ENCODE measurements around the gene KCNB1. TPM values are rescaled to one million over a fixed set of nuclear protein-coding genes. Genes with fewer than 3 reads are reported as not detected.

Gene KCNB1
- total and polyA plus RNA-seq, 2 of the 4 experiments (the other 2 are of a cell fraction): 0.05 TPM; not detected in 1

DNA sequence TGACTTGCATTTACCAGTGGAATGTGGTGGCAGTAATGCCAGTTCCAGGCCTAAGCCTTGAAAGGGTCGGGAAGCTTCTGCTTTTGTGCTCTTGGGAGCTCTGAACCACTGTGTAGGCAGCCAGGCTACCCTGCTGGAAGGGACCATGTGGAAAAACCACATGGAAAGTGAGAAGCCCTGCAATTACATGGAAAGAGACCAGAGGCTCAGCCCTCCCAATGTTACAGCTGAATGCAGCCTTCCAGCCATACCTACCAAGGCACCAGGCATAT, 14.9 kb upstream of the KCNB1 start:
- WGBS, 2 experiments (ENCODE audit: extremely low coverage in 2 of 2, insufficient read length in 1 of 2): 0% methylated on average over 1 of the region's 1 CpG; no CpG with 5 or more reads in 1 of the 2 experiments
- no TSS peak for BruUV-seq (replicated peaks)
- POLR2A ChIA-PET (ENCODE audit: unreplicated experiment): no interaction called here

More for the DNA sequence above, 14.9 kb upstream of the KCNB1 start:
- H2BK5ac ChIP-seq (ENCODE audit: low read depth, low read length, poor library complexity, severe bottlenecking): no peak overlapping the region
- H3K4me1 ChIP-seq (ENCODE audit: control insufficient read depth, insufficient read depth, low read length): no peaks in the 10 kb centered on the region
- H3K56ac ChIP-seq (ENCODE audit: extremely low read depth, insufficient read depth, low read length): no peak overlapping the region
- no peaks in the 10 kb centered on the region for H3K79me1 ChIP-seq (ENCODE audit: low read depth in 1 of 2, low read length in 2 of 2)
- peaks cover 36% of the 10 kb centered on the region for H3K27me3 ChIP-seq (ENCODE audit: control insufficient read depth, insufficient read depth, low read length)
- no peak overlapping the region for H4K5ac ChIP-seq (ENCODE audit: low read depth, low read length)
- no peak overlapping the region for H2BK120ac ChIP-seq (ENCODE audit: low read depth, low read length)
- H3K4me2 ChIP-seq (ENCODE audit: low read depth, low read length): no peak overlapping the region
- H3K4me3 ChIP-seq (ENCODE audit: insufficient read depth, low read depth, low read length): no peak overlapping the region
- H4K91ac ChIP-seq (ENCODE audit: insufficient read depth, low read depth, low read length): no peak overlapping the region
- H2AFZ ChIP-seq (replicated peaks; ENCODE audit: low read length, poor library complexity): no peak overlapping the region
- no peaks in the 10 kb centered on the region for H3K9me1 ChIP-seq (ENCODE audit: insufficient read depth, low read length)
- no peak overlapping the region for H3K18ac ChIP-seq (ENCODE audit: low read depth, low read length)
- no peak overlapping the region for H3K14ac ChIP-seq (replicated peaks; ENCODE audit: low read depth, low read length)
- intact Hi-C loops (cut with micrococcal nuclease): no loop called here
- H3K4ac ChIP-seq (ENCODE audit: low read depth, low read length): no peak overlapping the region
- H4K8ac ChIP-seq (ENCODE audit: low read depth in 2 of 2, low read length in 2 of 2): no peak overlapping the region
- CTCF ChIA-PET: no interaction called here
- H3K36me3 ChIP-seq (ENCODE audit: control insufficient read depth, insufficient read depth, low read length): no peaks in the 10 kb centered on the region
- H2BK15ac ChIP-seq (ENCODE audit: low read depth, low read length): no peak overlapping the region
- TF ChIP-seq CEBPB (IDR thresholded peaks at IDR 0.05; ENCODE audit: low read depth, low read length) (no peak), SMC3 (IDR thresholded peaks at IDR 0.05; ENCODE audit: low read depth, low read length) (no peak), FOS (IDR thresholded peaks at IDR 0.05; ENCODE audit: low read depth, low read length) (no peak), POLR2A (IDR thresholded peaks at IDR 0.05; ENCODE audit: low read depth, low read length) (no peak), RAD21 (IDR thresholded peaks at IDR 0.05; ENCODE audit: low read length) (no peak)
- no peak overlapping the region for H2AK5ac ChIP-seq (ENCODE audit: low read depth, low read length)
- no peak overlapping the region for H3K9ac ChIP-seq (ENCODE audit: low read depth, low read length)
- dilution Hi-C loops (cut with HindIII; ENCODE audit: low sequenced_read_pairs, unreplicated experiment): no loop called here
- no peak overlapping the region for H3K27ac ChIP-seq (ENCODE audit: insufficient read depth, low read length)
- H3K23ac ChIP-seq (ENCODE audit: low read depth, low read length): no peak overlapping the region
- in situ Hi-C loops (cut with MboI; ENCODE audit: low sequenced_read_pairs): no loop called here
- no peak overlapping the region for H2AK9ac ChIP-seq (replicated peaks; ENCODE audit: low read depth, low read length, poor library complexity)
- no peak overlapping the region for H2BK20ac ChIP-seq (ENCODE audit: low read depth, low read length)
- H4K20me1 ChIP-seq (ENCODE audit: insufficient read depth, low read length): no peaks in the 10 kb centered on the region
- peaks cover 5% of the 10 kb centered on the region; the same call in 1 of the 2 replicates for H3K9me3 ChIP-seq (ENCODE audit: control insufficient read depth, insufficient read depth, low read length)
- no peak for ATAC-seq (ENCODE audit: low read depth)
- DNase-seq: no peak

Measured in IMR-90 (cell line).